Astrocyte of the cerebellum (primary cell): ENCODE results near the gene TMEM19.

Experiments used
- DNase-seq: peaks from one replicate; pipeline ENCODE4 v3.0.0-alpha.2; 2011; ENCODE audit warnings: low read depth
- H3K4me3 ChIP-seq: 2 replicates; pipeline ENCODE4 v1.5.1; 2011; ENCODE audit warnings: mild to moderate bottlenecking, low read depth, low read length, moderate library complexity
- in situ Hi-C: cut with HindIII; loops from 2 replicates; pipeline ENCODE4 v1.10.0; 2017; ENCODE audit warnings: low sequenced_read_pairs
- TF ChIP-seq, protein P1 (sequence below): IDR thresholded peaks from 2 replicates; pipeline ENCODE4 v1.5.1; 2012; ENCODE audit warnings: low read length, low read depth, moderate library complexity, mild to moderate bottlenecking; ENCODE audit errors: missing control alignments

Gene TMEM19

DNA sequence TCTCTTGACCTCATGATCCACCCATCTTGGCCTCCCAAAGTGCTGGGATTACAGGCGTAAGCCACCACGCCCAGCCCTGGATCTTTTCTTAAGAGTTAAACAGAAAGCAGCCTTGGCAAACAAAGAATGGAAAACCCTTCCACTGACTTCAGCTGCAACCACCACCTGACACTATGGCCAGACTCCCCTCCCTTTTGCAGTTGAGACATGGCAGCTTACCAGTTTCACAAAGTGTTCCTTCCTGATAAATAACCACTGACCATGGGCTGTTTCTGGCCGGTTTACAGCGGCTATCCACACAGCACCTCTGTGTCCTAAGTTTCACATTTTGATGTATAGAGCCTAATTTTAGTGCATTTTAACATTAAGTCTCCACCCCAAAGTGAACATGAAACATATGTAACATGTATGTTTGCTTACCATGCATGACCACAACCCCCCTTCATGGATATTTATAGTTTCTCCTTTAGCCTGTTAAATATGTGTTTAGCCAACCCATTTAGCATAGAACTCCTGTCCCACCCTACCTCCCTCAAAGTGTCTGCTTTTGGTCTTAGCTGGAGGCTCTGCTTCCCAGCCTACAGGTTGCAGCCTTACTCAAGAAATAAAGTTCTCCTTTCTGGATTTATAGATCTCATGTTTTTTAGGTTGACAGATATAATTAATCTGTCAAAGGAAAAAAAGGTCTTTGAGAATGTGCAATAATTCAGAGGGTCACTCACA lies 36.1 kb downstream of the TMEM19 start:
- H3K4me3 ChIP-seq: no peak overlapping the region
- DNase-seq: no peak
- TF ChIP-seq, protein P1, sequence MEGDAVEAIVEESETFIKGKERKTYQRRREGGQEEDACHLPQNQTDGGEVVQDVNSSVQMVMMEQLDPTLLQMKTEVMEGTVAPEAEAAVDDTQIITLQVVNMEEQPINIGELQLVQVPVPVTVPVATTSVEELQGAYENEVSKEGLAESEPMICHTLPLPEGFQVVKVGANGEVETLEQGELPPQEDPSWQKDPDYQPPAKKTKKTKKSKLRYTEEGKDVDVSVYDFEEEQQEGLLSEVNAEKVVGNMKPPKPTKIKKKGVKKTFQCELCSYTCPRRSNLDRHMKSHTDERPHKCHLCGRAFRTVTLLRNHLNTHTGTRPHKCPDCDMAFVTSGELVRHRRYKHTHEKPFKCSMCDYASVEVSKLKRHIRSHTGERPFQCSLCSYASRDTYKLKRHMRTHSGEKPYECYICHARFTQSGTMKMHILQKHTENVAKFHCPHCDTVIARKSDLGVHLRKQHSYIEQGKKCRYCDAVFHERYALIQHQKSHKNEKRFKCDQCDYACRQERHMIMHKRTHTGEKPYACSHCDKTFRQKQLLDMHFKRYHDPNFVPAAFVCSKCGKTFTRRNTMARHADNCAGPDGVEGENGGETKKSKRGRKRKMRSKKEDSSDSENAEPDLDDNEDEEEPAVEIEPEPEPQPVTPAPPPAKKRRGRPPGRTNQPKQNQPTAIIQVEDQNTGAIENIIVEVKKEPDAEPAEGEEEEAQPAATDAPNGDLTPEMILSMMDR: no peak
- in situ Hi-C loops: no loop called here

DNA sequence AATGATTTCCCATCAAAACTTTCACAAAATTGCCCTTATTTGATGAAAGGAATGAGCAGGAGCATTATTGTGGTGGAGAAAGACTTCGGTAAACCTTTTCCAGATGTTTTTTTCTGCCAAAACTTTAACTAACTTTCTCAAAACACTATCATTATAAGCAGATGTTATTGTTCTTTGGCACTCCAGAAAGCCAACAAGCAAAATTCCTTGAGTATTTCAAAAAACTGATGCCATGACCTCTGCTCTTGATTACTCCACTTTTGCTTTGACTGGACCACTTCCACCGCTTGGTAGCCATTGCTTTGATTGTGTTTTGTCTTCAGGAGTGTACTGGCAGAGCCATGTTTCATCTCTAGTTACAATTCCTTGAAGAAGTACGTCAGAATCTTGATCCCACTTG lies 39.1 kb downstream of the TMEM19 start:
- no peak overlapping the region for H3K4me3 ChIP-seq
- in situ Hi-C loops: no loop called here
- no peak for DNase-seq
- TF ChIP-seq, protein P1: no peak

DNA sequence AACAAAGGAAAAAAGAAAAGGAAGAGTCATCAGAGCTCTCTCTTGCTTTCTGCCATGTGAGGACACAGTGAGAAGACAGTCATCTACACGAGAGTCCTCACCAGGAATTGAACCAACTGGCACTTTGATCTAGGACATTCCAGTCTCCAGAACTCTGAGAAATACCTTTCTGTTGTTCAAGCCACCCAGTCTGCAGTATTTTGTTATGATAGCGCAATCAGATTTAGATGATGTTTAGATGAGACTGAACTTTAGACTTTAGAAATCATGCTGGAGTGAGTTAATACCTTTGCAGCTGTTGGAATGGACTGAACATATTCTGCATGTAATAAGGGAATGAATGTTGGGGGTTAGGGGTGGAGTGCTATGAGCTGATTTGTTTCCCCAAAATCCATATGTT lies 40.7 kb downstream of the TMEM19 start:
- no peak overlapping the region for H3K4me3 ChIP-seq
- in situ Hi-C loops: no loop called here
- DNase-seq: no peak
- TF ChIP-seq, protein P1: no peak

DNA sequence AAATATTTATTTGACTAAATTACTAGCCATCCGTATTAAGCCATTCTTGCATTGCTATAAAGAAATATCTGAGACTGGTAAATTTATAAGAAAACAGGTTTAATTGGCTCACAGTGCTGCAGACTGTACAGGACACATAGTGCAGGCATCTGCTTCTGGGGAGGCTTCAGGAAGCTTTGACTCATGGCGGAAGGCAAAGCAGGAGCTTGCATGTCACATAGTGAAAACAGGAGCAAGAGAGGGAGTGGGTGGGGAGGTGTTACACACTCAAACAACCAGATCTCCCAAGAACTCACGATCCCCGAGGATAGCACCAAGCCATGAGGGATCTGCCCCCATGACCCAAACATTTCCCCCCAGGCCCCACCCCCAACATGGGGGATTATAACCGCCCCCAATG lies 42.1 kb downstream of the TMEM19 start:
- no peak for DNase-seq
- no peak overlapping the region for H3K4me3 ChIP-seq
- in situ Hi-C loops: no loop called here
- TF ChIP-seq, protein P1: no peak

DNA sequence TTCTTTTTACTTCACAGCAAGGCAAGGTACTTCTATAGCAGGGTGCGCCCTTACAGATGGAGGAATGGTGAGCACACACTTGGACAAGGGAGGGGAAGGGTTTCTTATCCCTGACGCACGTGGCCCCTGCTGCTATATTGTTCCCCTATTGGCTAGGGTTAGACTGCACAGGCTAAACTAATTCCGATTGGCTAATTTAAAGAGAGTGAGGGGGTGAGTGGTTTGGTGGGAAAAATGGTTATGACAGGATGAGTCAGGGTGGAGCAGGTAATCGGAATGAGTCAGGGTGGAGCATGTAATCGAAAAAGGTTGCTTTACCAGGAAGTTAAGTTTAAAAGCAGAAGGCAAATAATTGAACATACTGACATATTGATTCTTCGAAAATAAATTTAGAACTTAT lies 45.1 kb downstream of the TMEM19 start:
- TF ChIP-seq, protein P1: no peak
- no peak overlapping the region for H3K4me3 ChIP-seq
- no peak for DNase-seq
- in situ Hi-C loops: no loop called here

DNA sequence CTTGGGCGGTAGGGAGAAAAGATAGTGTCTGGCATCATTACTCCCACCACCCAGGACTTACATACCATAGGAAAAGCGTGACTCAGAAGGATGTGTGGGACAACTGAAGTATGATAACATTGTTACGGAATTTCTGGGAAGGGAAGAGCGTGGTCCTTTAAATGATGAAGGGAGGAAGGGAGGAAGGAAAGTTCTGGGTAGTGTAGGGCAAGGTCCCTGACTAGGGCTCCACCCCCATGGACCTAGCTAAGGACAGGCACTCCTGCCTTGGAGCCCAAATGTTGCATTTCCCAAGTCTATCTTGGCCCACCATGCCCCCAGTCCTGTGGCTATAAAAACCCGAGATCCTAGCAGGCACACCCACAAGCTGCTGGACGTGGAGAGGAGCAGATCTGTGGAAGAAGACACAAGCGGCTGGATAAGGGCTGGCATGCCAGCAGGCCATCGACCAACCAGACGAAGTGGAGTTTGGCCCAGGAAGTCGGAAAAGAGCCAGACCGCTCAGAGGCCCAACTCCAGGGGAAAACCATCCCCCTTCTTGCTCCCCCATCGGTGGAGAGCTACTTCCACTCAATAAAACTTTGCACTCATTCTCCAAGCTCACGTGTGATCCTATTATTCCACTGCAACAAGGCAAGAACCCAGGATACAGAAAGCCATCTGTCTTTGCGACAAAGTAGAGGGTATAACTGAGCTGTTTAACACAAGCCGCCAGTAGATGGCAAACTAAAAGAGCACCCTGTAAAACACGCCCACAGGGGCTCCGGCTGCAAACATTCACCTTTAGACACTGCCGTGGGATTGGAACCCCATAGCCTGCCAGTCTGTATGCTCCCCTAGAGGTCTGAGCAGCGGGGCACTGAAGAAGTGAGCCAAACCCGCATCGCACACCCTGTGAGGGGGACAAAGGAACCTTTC lies 45.8 kb downstream of the TMEM19 start:
- no peak for DNase-seq
- H3K4me3 ChIP-seq: no peak overlapping the region
- TF ChIP-seq, protein P1: no peak
- in situ Hi-C loops: no loop called here
